Type B pancreatic cell (in vitro differentiated cells): Measurements from ENCODE around the gene DLGAP4. TPM values are rescaled to one million over a fixed set of nuclear protein-coding genes. Genes with fewer than 3 reads are reported as not detected.

ENCODE experiments used
- DNase-seq: peaks from one replicate; pipeline ENCODE4 v3.0.0; 2021; ENCODE audit warnings: mixed read lengths; ENCODE audit not compliant: unreplicated experiment; ENCODE audit errors: extremely low spot score
- H3K27ac Mint-ChIP-seq: 2 replicates; pipeline ENCODE4 v1.8.0; 2021; ENCODE audit warnings: mild to moderate bottlenecking, mixed read lengths
- H3K27me3 Mint-ChIP-seq: 2 replicates; pipeline ENCODE4 v1.8.0; 2021; ENCODE audit warnings: mixed read lengths
- H3K36me3 Mint-ChIP-seq: 2 replicates; pipeline ENCODE4 v1.8.0; 2021; ENCODE audit warnings: mixed read lengths
- H3K4me1 Mint-ChIP-seq: one replicate; pipeline ENCODE4 v1.8.0; 2021; ENCODE audit warnings: mixed read lengths; ENCODE audit not compliant: unreplicated experiment
- H3K4me3 Mint-ChIP-seq: 2 replicates; pipeline ENCODE4 v1.8.0; 2021; ENCODE audit warnings: mild to moderate bottlenecking, mixed read lengths
- H3K9me3 Mint-ChIP-seq: 2 replicates; pipeline ENCODE4 v1.8.0; 2021; ENCODE audit warnings: mixed read lengths
- total RNA-seq: library from RNA; stranded (reverse); gene quantifications from 2 replicates; pipeline ENCODE4 v1.2.1, GENCODE V29; 2021; ENCODE audit warnings: low replicate concordance
- TF ChIP-seq, protein P1 (sequence below): fragments of 200-600 bp; sonication (generic); conservative IDR thresholded peaks from 2 replicates; pipeline ENCODE4 v1.5.0; 2021; ENCODE audit warnings: antibody characterized with exemption, mild to moderate bottlenecking

DLGAP4 gene
- total RNA-seq, 1 donor from 2014 or later: 78.0 TPM

DNA sequence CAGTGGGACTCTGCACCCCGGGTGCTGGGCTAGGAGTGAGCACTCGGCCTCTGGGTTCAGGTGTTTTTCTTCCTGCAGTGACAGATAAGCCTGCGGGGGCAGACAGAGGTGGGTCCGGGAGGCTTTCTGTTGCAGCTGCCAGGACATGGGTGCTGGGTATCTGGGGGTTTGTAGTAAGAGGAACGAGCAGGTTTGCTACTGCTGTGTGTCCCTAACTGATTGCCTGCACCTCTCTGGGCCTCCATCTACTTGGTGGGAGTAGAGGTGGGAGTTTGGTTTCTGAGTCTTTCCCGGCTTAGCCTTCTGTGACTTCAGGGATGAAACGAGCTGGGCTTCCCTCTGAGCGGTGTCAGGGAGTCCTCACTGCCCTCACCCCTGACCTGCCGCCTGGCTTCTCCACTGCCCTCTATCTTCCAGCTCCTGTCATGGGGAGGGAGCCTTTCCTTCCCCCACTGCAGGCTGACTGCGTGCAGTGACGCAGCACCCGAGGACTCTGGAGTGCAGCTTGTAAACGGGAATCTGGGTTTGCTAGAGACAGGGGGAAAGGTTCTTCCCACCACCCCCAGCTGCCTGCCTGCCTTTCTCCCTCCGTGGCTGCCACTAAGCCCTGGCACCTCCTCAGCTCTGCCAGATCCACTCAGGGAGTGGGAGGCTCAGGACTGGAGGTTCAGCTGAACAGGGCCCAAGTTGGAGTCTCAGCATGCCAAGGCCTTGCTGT lies 6.7 kb downstream of the DLGAP4 start:
- TF ChIP-seq, protein P1, sequence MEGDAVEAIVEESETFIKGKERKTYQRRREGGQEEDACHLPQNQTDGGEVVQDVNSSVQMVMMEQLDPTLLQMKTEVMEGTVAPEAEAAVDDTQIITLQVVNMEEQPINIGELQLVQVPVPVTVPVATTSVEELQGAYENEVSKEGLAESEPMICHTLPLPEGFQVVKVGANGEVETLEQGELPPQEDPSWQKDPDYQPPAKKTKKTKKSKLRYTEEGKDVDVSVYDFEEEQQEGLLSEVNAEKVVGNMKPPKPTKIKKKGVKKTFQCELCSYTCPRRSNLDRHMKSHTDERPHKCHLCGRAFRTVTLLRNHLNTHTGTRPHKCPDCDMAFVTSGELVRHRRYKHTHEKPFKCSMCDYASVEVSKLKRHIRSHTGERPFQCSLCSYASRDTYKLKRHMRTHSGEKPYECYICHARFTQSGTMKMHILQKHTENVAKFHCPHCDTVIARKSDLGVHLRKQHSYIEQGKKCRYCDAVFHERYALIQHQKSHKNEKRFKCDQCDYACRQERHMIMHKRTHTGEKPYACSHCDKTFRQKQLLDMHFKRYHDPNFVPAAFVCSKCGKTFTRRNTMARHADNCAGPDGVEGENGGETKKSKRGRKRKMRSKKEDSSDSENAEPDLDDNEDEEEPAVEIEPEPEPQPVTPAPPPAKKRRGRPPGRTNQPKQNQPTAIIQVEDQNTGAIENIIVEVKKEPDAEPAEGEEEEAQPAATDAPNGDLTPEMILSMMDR: no peak
- Mint-ChIP-seq H3K27me3 (peaks cover 59% of the 10 kb centered on the region), H3K9me3 (no peaks in the 10 kb centered on the region), H3K27ac (no peak overlapping the region), H3K36me3 (no peaks in the 10 kb centered on the region), H3K4me1 (no peaks in the 10 kb centered on the region), H3K4me3 (no peak overlapping the region)
- DNase-seq: no peak

DNA sequence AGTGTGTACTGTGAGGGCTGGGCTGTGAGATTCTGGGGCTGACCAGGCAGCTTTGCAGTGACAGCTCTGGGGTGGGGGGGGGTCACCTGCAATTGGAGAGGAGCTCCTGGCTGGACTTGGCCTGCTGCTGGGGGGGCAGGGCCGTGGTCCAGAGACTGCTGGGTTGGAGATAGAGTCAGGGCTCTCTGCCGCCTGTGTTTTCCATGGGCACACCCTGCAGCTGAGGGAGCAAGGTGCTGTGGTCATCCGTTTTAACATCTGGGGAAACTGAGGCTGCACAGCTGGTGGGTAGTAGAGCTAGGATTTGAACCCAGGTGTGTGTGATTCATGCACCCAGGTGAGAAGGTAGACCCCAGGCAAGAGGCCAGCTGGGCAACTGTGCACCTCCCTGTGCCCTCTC lies 7.3 kb downstream of the DLGAP4 start:
- H3K4me3 Mint-ChIP-seq: no peak overlapping the region
- TF ChIP-seq, protein P1: no peak
- H3K36me3 Mint-ChIP-seq: no peaks in the 10 kb centered on the region
- H3K9me3 Mint-ChIP-seq: no peaks in the 10 kb centered on the region
- DNase-seq: peak; percentile 39
- no peak overlapping the region for H3K27ac Mint-ChIP-seq
- H3K4me1 Mint-ChIP-seq: no peaks in the 10 kb centered on the region
- H3K27me3 Mint-ChIP-seq: peaks cover 53% of the 10 kb centered on the region

DNA sequence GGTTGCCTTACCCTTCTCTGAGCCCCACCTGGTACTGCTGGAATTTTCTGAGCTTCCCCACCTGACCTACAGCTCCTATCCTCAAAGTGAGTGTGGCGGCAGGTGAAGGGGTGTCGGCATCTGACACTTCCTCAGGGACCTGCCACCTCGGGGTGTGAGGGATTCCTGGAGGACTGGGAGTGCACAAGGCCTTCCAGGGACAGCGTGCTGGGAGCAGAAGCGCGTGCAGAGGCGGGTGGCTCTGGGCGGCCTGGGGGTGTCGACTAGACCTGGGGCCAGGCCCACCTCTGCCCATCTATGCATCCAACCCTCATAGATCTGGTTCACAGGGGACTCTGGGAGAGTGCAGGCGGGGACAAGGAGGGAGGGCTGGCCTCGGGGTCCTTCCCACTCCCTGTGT lies 7.8 kb downstream of the DLGAP4 start:
- Mint-ChIP-seq H3K27ac (no peak overlapping the region), H3K9me3 (no peaks in the 10 kb centered on the region), H3K4me3 (no peak overlapping the region), H3K36me3 (no peaks in the 10 kb centered on the region), H3K27me3 (peaks cover 48% of the 10 kb centered on the region), H3K4me1 (no peaks in the 10 kb centered on the region)
- TF ChIP-seq, protein P1: no peak
- peak; percentile 60 for DNase-seq

DNA sequence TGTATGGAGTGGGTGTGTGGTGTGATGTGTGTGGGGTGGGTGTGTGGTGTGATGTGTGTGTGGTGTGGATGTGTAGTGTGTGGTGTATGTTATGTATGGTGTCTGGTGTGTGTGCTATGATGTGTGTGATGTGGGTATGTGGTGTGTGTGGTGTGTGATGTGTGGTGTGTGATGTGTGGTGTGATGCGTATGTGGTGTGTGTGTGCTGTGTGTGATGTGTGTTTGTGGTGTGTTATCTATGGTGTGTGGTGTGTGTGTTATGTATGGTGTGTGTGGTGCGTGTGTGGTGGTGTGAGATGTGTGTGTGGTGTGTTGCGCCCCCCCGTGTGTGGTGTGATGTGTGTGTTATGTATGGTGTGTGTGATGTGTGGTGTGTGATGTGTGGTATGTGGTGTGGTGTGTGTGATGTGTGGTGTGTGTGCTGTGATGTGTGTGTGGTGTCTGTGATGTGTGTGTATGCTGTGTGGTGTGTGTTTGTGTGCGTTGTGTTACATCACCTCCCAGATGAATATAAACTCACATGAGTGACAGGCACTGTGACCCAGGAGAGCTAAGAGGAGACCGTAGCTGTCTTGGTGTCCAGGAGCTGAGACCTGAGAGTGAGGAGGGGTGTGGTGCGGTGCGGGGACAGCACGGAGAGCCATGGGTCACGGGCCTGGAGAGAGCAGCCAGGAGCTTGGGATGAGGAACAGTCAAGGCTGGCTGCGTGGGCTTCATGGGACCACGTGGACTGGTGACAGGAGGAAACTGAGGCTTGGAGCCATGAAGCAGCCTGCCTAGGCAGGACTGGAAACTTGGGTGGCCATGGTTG lies 8.8 kb downstream of the DLGAP4 start:
- H3K4me3 Mint-ChIP-seq: no peak overlapping the region

DNA sequence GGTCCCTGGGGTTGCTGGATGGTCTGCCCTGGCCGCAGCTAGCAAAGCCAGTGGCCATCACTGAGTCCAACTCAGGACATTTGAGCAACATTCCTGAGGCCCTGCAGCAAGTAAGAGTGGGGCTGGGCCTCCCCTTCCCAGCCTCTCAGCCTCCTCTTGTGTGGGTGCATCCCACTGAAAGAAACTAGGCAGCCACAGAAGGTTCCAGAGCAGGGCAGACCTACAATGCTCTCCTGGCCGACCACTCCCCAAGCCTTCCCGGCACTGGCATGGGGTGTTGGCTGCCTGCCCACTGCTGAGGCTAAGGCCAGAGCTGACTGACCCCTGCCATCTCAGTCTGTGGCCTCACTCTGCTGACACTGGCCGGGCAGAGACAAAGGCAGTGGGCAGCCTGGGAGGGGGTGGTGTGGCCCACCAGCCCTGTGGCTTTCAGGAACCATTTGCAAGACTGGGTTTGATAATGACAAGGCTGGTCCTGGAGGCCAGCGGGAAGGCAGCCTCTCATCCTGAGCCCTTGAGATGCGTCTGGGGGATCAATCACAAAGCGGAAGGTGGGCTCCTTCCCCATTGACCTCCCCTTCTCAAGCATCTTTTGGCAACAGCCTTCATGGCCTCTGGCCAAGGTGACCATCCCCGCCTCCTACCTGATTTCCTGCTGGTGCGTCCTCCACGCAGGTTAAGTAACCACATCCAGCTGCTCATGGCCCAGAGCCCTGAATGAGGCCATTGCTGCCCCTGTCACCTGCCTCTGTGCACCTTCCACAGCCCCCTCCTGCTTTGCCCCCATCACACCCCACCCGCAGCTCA lies 9.6 kb downstream of the DLGAP4 start:
- TF ChIP-seq, protein P1: no peak
- DNase-seq: peak; percentile 62
- no peak overlapping the region for H3K27ac Mint-ChIP-seq

More for the DNA sequence above, 8.8 kb downstream of the DLGAP4 start:
- H3K36me3 Mint-ChIP-seq: no peaks in the 10 kb centered on the region
- H3K4me1 Mint-ChIP-seq: no peaks in the 10 kb centered on the region
- TF ChIP-seq, protein P1: no peak
- H3K9me3 Mint-ChIP-seq: no peaks in the 10 kb centered on the region
- H3K27me3 Mint-ChIP-seq: peaks cover 38% of the 10 kb centered on the region
- peak; percentile 4 for DNase-seq
- H3K27ac Mint-ChIP-seq: no peak overlapping the region

More for the DNA sequence above, 9.6 kb downstream of the DLGAP4 start:
- no peaks in the 10 kb centered on the region for H3K36me3 Mint-ChIP-seq
- H3K4me3 Mint-ChIP-seq: no peak overlapping the region
- H3K9me3 Mint-ChIP-seq: no peaks in the 10 kb centered on the region
- peaks cover 31% of the 10 kb centered on the region for H3K27me3 Mint-ChIP-seq
- H3K4me1 Mint-ChIP-seq: no peaks in the 10 kb centered on the region
